Measurements from ENCODE around the gene PGBD5. TPM values are rescaled to one million over a fixed set of nuclear protein-coding genes. Genes with fewer than 3 reads are reported as not detected.

Gene PGBD5
- total and polyA plus RNA-seq, 2 of the 13 experiments (the other 11 are each of a cell fraction or from before 2014, with no cell fraction given): 0.04 to 0.13 TPM

DNA sequence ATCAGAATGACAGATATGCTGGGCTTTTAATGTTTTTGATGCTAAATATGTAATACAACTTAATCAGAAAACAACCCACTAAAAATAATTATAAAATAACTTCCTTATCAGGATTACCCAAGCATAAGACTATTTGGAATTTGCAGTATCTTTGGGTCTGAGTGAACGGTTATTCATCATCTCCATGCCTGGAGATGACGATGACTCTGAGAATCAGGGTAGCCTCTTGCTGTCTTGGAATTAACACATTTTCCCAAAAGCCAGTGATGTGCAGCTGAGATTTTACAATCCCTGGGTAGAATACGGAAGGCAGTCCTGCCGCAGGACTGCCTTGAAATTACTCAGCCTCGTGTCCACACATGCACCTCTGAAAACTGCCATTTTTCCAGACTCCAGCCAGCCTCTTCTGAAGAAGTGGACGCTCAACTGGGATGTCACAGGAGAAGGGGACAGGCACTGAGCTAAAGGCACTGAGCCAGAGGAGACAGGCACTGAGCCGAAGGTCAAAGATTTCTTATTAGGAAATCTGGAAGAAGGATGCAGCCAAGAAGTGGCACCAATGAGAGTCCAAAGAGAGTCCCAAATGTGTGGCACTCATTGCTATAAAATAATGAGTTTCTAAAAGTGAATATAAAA, 85.5 kb downstream of the PGBD5 start:
- ATAC-seq (no peak), DNase-seq (ENCODE audit: low spot score) (no peak), FAIRE-seq (no peak)
- no peak overlapping the region for H2AFZ ChIP-seq (ENCODE audit: low read length)
- H3K9ac ChIP-seq (ENCODE audit: insufficient read depth, low read depth, low read length): no peak overlapping the region
- in situ Hi-C loops (cut with HindIII; ENCODE audit: extremely low pct_ligation_motif_present, low pct_unique_long_range_greater_than_20kb): no loop called here
- TF ChIP-seq, protein P1, sequence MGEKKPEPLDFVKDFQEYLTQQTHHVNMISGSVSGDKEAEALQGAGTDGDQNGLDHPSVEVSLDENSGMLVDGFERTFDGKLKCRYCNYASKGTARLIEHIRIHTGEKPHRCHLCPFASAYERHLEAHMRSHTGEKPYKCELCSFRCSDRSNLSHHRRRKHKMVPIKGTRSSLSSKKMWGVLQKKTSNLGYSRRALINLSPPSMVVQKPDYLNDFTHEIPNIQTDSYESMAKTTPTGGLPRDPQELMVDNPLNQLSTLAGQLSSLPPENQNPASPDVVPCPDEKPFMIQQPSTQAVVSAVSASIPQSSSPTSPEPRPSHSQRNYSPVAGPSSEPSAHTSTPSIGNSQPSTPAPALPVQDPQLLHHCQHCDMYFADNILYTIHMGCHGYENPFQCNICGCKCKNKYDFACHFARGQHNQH (CRISPR knock-in tag; IDR thresholded peaks at IDR 0.05): no peak
- no peak for TF ChIP-seq ZNF670 (CRISPR knock-in tag; IDR thresholded peaks at IDR 0.05; ENCODE audit: borderline replicate concordance)
- TF ChIP-seq ZMAT3 (CRISPR knock-in tag; conservative IDR thresholded peaks at IDR 0.05): no peak
- no peak for TF ChIP-seq ZIK1 (CRISPR knock-in tag; IDR thresholded peaks at IDR 0.05; ENCODE audit: borderline replicate concordance, low read depth)
- TF ChIP-seq ZNF878 (CRISPR knock-in tag; IDR thresholded peaks at IDR 0.05): no peak
- no peak for TF ChIP-seq ZNF615 (CRISPR knock-in tag; IDR thresholded peaks at IDR 0.05; ENCODE audit: borderline replicate concordance)
- no peak for TF ChIP-seq SSRP1 (CRISPR knock-in tag; IDR thresholded peaks at IDR 0.05)
- BruUV-seq (replicated peaks): no TSS peak
- H3K27ac ChIP-seq (ENCODE audit: extremely low read length, insufficient read depth, low read length): no peak overlapping the region
- CTCF ChIA-PET (ENCODE audit: low intra/inter-chr PET ratio, low total read pairs): no interaction called here
- intact Hi-C loops (cut with micrococcal nuclease; ENCODE audit: unreplicated experiment): no loop called here
- no peak overlapping the region for H3K4me2 ChIP-seq (ENCODE audit: low read depth, low read length)
- H3K4me1 ChIP-seq (ENCODE audit: insufficient read depth, low read length): no peaks in the 10 kb centered on the region
- 56% methylated on average over 7 of the region's 7 CpGs for WGBS (ENCODE audit: low lambda C conversion rate)
- H3K36me3 ChIP-seq (replicated peaks in 1 of 2; ENCODE audit: control insufficient read depth in 1 of 2, insufficient read depth in 2 of 2, low read length in 2 of 2): no peaks in the 10 kb centered on the region
- no peaks in the 10 kb centered on the region for H3K79me2 ChIP-seq (ENCODE audit: insufficient read depth, low read length)
- POLR2A ChIA-PET: no interaction called here
- no peaks in the 10 kb centered on the region for H4K20me1 ChIP-seq (ENCODE audit: insufficient read depth, low read length)
- no peaks in the 10 kb centered on the region for H3K9me3 ChIP-seq (ENCODE audit: low read length)
- no peak overlapping the region for H3K4me3 ChIP-seq (replicated peaks in 1 of 3; ENCODE audit: insufficient read depth in 1 of 3, low read depth in 2 of 3, low read length in 3 of 3)
- peaks cover 0 to 9% of the 10 kb centered on the region in 2 experiments; a peak in 1 of 5 replicates for H3K27me3 ChIP-seq (ENCODE audit: control insufficient read depth in 1 of 2, insufficient read depth in 2 of 2, low read length in 2 of 2)

DNA sequence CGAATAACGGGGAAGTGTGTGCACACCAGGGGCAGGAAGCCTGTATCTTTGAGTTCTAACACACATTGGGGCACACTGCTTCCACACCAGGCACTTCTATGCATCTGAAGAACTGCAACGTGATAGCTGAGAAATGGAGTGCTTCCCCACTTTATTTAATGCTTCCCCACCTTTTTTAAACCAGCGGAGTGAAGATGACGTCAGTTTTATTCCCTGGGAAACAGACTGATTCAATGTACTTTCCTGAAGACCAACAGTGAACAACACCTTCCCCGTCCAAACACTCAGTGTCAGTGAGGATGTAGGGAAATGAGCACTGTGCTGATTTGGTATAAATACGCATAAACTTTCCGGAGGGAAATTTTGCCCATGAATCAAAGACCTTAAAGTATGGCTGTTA, 87.1 kb downstream of the PGBD5 start:
- H3K9ac ChIP-seq (ENCODE audit: insufficient read depth, low read depth, low read length): no peak overlapping the region
- peaks cover 0 to 9% of the 10 kb centered on the region in 2 experiments; a peak in 1 of 5 replicates for H3K27me3 ChIP-seq (ENCODE audit: control insufficient read depth in 1 of 2, insufficient read depth in 2 of 2, low read length in 2 of 2)
- no peaks in the 10 kb centered on the region for H3K4me1 ChIP-seq (ENCODE audit: insufficient read depth, low read length)
- H3K27ac ChIP-seq (ENCODE audit: extremely low read length, insufficient read depth, low read length): no peak overlapping the region
- no peak overlapping the region for H3K4me3 ChIP-seq (replicated peaks in 1 of 3; ENCODE audit: insufficient read depth in 1 of 3, low read depth in 2 of 3, low read length in 3 of 3)
- no peak overlapping the region for H2AFZ ChIP-seq (ENCODE audit: low read length)
- intact Hi-C loops (cut with micrococcal nuclease; ENCODE audit: unreplicated experiment): no loop called here
- CTCF ChIA-PET (ENCODE audit: low intra/inter-chr PET ratio, low total read pairs): no interaction called here
- POLR2A ChIA-PET: no interaction called here
- ATAC-seq (no peak), DNase-seq (ENCODE audit: low spot score) (no peak), FAIRE-seq (no peak)
- in situ Hi-C loops (cut with HindIII; ENCODE audit: extremely low pct_ligation_motif_present, low pct_unique_long_range_greater_than_20kb): no loop called here
- H3K79me2 ChIP-seq (ENCODE audit: insufficient read depth, low read length): no peaks in the 10 kb centered on the region
- TF ChIP-seq ZFX (CRISPR knock-in tag; IDR thresholded peaks at IDR 0.05; ENCODE audit: low read depth) (no peak), ATF7 (IDR thresholded peaks at IDR 0.05) (peak; percentile 85), ATF7 (CRISPR knock-in tag; IDR thresholded peaks at IDR 0.05) (no peak), CREB1 (IDR thresholded peaks at IDR 0.05) (peak; percentile 66), CREB1 (CRISPR knock-in tag; IDR thresholded peaks at IDR 0.05) (no peak)
- TF ChIP-seq, protein P2, sequence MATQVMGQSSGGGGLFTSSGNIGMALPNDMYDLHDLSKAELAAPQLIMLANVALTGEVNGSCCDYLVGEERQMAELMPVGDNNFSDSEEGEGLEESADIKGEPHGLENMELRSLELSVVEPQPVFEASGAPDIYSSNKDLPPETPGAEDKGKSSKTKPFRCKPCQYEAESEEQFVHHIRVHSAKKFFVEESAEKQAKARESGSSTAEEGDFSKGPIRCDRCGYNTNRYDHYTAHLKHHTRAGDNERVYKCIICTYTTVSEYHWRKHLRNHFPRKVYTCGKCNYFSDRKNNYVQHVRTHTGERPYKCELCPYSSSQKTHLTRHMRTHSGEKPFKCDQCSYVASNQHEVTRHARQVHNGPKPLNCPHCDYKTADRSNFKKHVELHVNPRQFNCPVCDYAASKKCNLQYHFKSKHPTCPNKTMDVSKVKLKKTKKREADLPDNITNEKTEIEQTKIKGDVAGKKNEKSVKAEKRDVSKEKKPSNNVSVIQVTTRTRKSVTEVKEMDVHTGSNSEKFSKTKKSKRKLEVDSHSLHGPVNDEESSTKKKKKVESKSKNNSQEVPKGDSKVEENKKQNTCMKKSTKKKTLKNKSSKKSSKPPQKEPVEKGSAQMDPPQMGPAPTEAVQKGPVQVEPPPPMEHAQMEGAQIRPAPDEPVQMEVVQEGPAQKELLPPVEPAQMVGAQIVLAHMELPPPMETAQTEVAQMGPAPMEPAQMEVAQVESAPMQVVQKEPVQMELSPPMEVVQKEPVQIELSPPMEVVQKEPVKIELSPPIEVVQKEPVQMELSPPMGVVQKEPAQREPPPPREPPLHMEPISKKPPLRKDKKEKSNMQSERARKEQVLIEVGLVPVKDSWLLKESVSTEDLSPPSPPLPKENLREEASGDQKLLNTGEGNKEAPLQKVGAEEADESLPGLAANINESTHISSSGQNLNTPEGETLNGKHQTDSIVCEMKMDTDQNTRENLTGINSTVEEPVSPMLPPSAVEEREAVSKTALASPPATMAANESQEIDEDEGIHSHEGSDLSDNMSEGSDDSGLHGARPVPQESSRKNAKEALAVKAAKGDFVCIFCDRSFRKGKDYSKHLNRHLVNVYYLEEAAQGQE (IDR thresholded peaks at IDR 0.05; ENCODE audit: borderline replicate concordance in 1 of 2, low read depth in 1 of 2, low read length in 2 of 2): no peak
- 51% methylated on average over 8 of the region's 8 CpGs for WGBS (ENCODE audit: low lambda C conversion rate)
- BruUV-seq (replicated peaks): no TSS peak
- H3K36me3 ChIP-seq (replicated peaks in 1 of 2; ENCODE audit: control insufficient read depth in 1 of 2, insufficient read depth in 2 of 2, low read length in 2 of 2): no peaks in the 10 kb centered on the region
- H4K20me1 ChIP-seq (ENCODE audit: insufficient read depth, low read length): no peaks in the 10 kb centered on the region
- no peaks in the 10 kb centered on the region for H3K9me3 ChIP-seq (ENCODE audit: low read length)
- H3K4me2 ChIP-seq (ENCODE audit: low read depth, low read length): no peak overlapping the region
